ENCODE data around the gene USP31.

DNA sequence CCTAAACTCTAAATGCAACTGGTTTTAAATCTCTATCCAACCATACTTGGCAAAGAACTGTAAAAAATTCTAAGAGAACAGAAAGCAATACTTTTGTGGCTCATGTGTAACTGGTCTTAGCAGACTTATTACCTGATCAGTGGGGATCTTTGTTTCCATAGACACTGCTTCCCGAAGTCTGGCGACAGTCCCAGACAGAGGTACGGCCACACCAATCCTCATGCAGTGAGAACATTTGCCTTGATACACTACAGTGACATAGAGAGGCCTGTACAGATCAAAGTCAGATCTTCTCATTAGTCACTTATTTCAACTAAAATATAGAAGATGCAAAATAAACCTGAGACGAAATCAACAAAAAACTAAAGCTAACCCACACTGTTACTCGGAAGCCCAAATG lies 43.9 kb downstream of the USP31 start:
- TF ChIP-seq CTCF (IDR thresholded peaks at IDR 0.05) (no peak), POLR2A (IDR thresholded peaks at IDR 0.05) (no peak)

Measured in esophagus squamous epithelium (tissue), 4 donors.